PC-9 (cell line): Measurements from ENCODE around the gene PRLH. TPM values are rescaled to one million over a fixed set of nuclear protein-coding genes. Genes with fewer than 3 reads are reported as not detected.

Source experiments
- BruUV-seq: library from RNA; stranded (reverse); fragments of 400-500 nt; replicated peaks from 2 replicates; lab custom pipeline; 2021; lab: Mats Ljungman, UMichigan
- CTCF ChIA-PET: fragments of 300-600 bp; sonication (Branson Sonifier 250); formaldehyde crosslinking; loops from one replicate; lab custom pipeline; 2022; ENCODE audit warnings: antibody characterized with exemption; lab: Charles Lee
- POLR2A ChIA-PET: fragments of 300-600 bp; sonication (Branson Sonifier 250); formaldehyde crosslinking; loops from one replicate; lab custom pipeline; 2022; ENCODE audit warnings: antibody characterized with exemption; ENCODE audit not compliant: unreplicated experiment; lab: Charles Lee
- DNase-seq, 2 experiments: peaks; one replicate each; pipeline versions ENCODE4 v3.0.0 to v3.0.0-alpha.2; 2015 to 2022; ENCODE audit warnings: mixed read lengths in 1 of 2
- H2AFZ ChIP-seq: fragments of 200-600 bp; sonication (generic); 2 replicates; pipeline ENCODE4 v1.8.1; 2017; ENCODE audit warnings: antibody characterized with exemption
- H3F3A ChIP-seq: fragments of 200-600 bp; sonication (generic); 2 replicates; pipeline ENCODE4 v1.8.1; 2017; ENCODE audit warnings: antibody characterized with exemption, mild to moderate bottlenecking, low read depth; ENCODE audit not compliant: insufficient read depth
- H3K27ac ChIP-seq: fragments of 200-600 bp; sonication (generic); 2 replicates; pipeline ENCODE4 v1.6.1; 2016; ENCODE audit warnings: mixed run types
- H3K27me3 ChIP-seq: fragments of 200-600 bp; sonication (generic); 2 replicates; pipeline ENCODE4 v1.6.1; 2016; ENCODE audit warnings: low read depth, mixed run types; ENCODE audit not compliant: insufficient read depth
- H3K36me3 ChIP-seq: fragments of 200-600 bp; sonication (generic); 2 replicates; pipeline ENCODE4 v1.6.1; 2016; ENCODE audit warnings: low read depth, mixed run types
- H3K4me1 ChIP-seq: fragments of 200-600 bp; sonication (generic); replicated peaks from 2 replicates; pipeline ENCODE4 v1.6.1; 2016; ENCODE audit warnings: mixed run types; ENCODE audit not compliant: insufficient read depth
- H3K4me2 ChIP-seq: fragments of 200-600 bp; sonication (generic); 2 replicates; pipeline ENCODE4 v1.6.1; 2017; ENCODE audit warnings: mixed run types
- H3K4me3 ChIP-seq: fragments of 200-600 bp; sonication (generic); 2 replicates; pipeline ENCODE4 v1.6.1; 2016; ENCODE audit warnings: mixed run types
- H3K79me2 ChIP-seq: fragments of 200-600 bp; sonication (generic); 2 replicates; pipeline ENCODE4 v1.6.1; 2017; ENCODE audit warnings: low read depth, mixed run types
- H3K9me2 ChIP-seq: fragments of 200-600 bp; sonication (generic); 2 replicates; pipeline ENCODE4 v1.8.1; 2017; ENCODE audit warnings: mild to moderate bottlenecking; ENCODE audit not compliant: insufficient read depth
- H3K9me3 ChIP-seq: fragments of 200-600 bp; sonication (generic); 2 replicates; pipeline ENCODE4 v1.8.1; 2016; ENCODE audit warnings: low read depth; ENCODE audit not compliant: insufficient read depth
- H4K20me1 ChIP-seq: fragments of 200-600 bp; sonication (generic); 2 replicates; pipeline ENCODE4 v1.8.1; 2017; ENCODE audit not compliant: insufficient read depth
- CTCF ChIP-seq: fragments of 200-600 bp; sonication (generic); conservative IDR thresholded peaks from 2 replicates; pipeline ENCODE4 v1.6.1; 2017; ENCODE audit warnings: mixed run types, antibody characterized with exemption, mild to moderate bottlenecking, moderate library complexity
- EZH2 ChIP-seq: fragments of 200-600 bp; sonication (generic); IDR thresholded peaks from 2 replicates; pipeline ENCODE4 v1.8.0; 2017; ENCODE audit warnings: antibody characterized with exemption, low read depth
- intact Hi-C: fragments of 100-400 bp; cut with micrococcal nuclease; formaldehyde crosslinking; loops from one replicate; pipeline ENCODE4 v1.10.0; 2022; ENCODE audit not compliant: unreplicated experiment
- total RNA-seq: library from RNA; stranded (reverse); gene quantifications from 2 replicates; pipeline ENCODE4 v1.2.3, GENCODE V29; 2021

Gene PRLH
- total RNA-seq, 1 experiment from 2014 or later, result not detected

- H3K9me3 ChIP-seq, result no peaks in the 10 kb centered on the region
- CTCF ChIA-PET, result no interaction called here
Observed at GRCh38 chr2:237519506-237520245, 46.7 kb upstream of the PRLH start.

GRCh38 chr2:237520290-237520689, 46.1 kb upstream of the PRLH start:
- Histone ChIP-seq H3K4me2 (no peak overlapping the region), H3K27me3 (no peaks in the 10 kb centered on the region), H3K27ac (no peak overlapping the region), H3K9me3 (no peaks in the 10 kb centered on the region), H3F3A (peaks cover 18% of the 10 kb centered on the region; the same call in 1 of the 2 replicates), H4K20me1 (peaks cover 8% of the 10 kb centered on the region; the same call in 1 of the 2 replicates), H2AFZ (no peak overlapping the region), H3K9me2 (0 out of 2 replicates have a peak, but pooled peaks cover 6% of the 10 kb centered on the region), H3K79me2 (peaks cover 4% of the 10 kb centered on the region; the same call in 1 of the 2 replicates), H3K4me3 (no peak overlapping the region), H3K4me1 (no peaks in the 10 kb centered on the region), H3K36me3 (peaks cover 52% of the 10 kb centered on the region)
- intact Hi-C loops, result no loop called here
- no peak for DNase-seq
- CTCF ChIA-PET, result no interaction called here
- BruUV-seq, result no TSS peak
- TF ChIP-seq CTCF, result no peak
- TF ChIP-seq EZH2, result no peak
- POLR2A ChIA-PET, result no interaction called here

More at GRCh38 chr2:237519506-237520245, 46.7 kb upstream of the PRLH start:
- Histone ChIP-seq H3K9me2 (0 out of 2 replicates have a peak, but pooled peaks cover 6% of the 10 kb centered on the region), H3K36me3 (peaks cover 52% of the 10 kb centered on the region), H4K20me1 (peaks cover 10% of the 10 kb centered on the region; the same call in 1 of the 2 replicates), H3K4me2 (no peak overlapping the region), H2AFZ (no peak overlapping the region), H3K27me3 (no peaks in the 10 kb centered on the region), H3F3A (peaks cover 18% of the 10 kb centered on the region; the same call in 1 of the 2 replicates), H3K4me1 (no peaks in the 10 kb centered on the region), H3K27ac (no peak overlapping the region), H3K4me3 (no peak overlapping the region), H3K79me2 (peaks cover 10% of the 10 kb centered on the region)
- intact Hi-C loops, result loop anchor here (10.0 kb wide), 1 partner anchor 735 kb away; no protein-coding TSS in a partner anchor
- POLR2A ChIA-PET, result no interaction called here
- DNase-seq, result no peak
- no TSS peak for BruUV-seq
- no peak for TF ChIP-seq EZH2
- TF ChIP-seq CTCF, result no peak

- Histone ChIP-seq H3K9me2 (no peaks in the 10 kb centered on the region), H3K27ac (no peak overlapping the region), H3K4me3 (no peak overlapping the region), H3K79me2 (no peaks in the 10 kb centered on the region), H2AFZ (no peak overlapping the region), H3K27me3 (no peaks in the 10 kb centered on the region), H3K4me1 (no peaks in the 10 kb centered on the region), H4K20me1 (peaks cover 5% of the 10 kb centered on the region; the same call in 1 of the 2 replicates), H3K36me3 (peaks cover 46% of the 10 kb centered on the region), H3K4me2 (no peak overlapping the region), H3F3A (peaks cover 19% of the 10 kb centered on the region), H3K9me3 (no peaks in the 10 kb centered on the region)
- no TSS peak for BruUV-seq
- ChIA-PET CTCF (no interaction called here), POLR2A (interaction anchor here (0.8 kb wide), 1 partner anchor 31 kb away, joined by 5 read pairs; no protein-coding TSS in a partner anchor)
- intact Hi-C loops, result no loop called here
- DNase-seq, result no peak
- TF ChIP-seq EZH2, result no peak
- no peak for TF ChIP-seq CTCF
Observed at GRCh38 chr2:237524631-237525030, 41.7 kb upstream of the PRLH start.
